ENCODE data around the gene APLNR. TPM values are rescaled to one million over a fixed set of nuclear protein-coding genes. Genes with fewer than 3 reads are reported as not detected.

Gene APLNR
- total and polyA plus RNA-seq, 2 of the 4 experiments (the other 2 are of a cell fraction): not detected

DNA sequence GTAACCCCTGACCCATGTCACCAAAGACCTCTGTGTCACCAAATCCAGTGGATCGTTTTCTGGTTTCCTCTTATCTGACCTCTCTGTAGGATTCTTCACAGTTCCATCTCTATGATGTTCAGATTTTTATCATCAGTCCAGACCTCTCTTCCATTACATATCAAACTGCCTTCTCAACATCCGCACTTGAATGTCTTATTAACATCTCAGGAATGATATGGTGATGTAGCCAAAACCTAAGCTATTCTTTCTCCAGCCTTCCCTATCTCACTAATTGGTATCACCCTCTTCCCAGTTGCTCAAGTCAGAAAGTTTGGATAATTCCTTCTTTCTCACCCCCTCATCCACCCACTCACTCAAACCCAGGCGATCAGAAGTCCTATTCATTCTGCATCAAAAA is 13.4 kb downstream of the APLNR start:
- H3K9me1 ChIP-seq (ENCODE audit: insufficient read depth, low read length): peaks cover 9% of the 10 kb centered on the region; the same call in 1 of the 2 replicates
- dilution Hi-C loops (cut with HindIII; ENCODE audit: low sequenced_read_pairs, unreplicated experiment) (no loop called here), intact Hi-C loops (cut with micrococcal nuclease) (no loop called here), in situ Hi-C loops (cut with MboI; ENCODE audit: low sequenced_read_pairs) (no loop called here)
- no peak overlapping the region for H3K4me2 ChIP-seq (ENCODE audit: low read depth, low read length)
- ChIA-PET POLR2A (ENCODE audit: unreplicated experiment) (no interaction called here), CTCF (interaction anchor here (1.0 to 1.7 kb wide), 2 partner anchors 26 kb away, joined by 3 to 5 read pairs; no protein-coding TSS in a partner anchor)
- H3K27me3 ChIP-seq (ENCODE audit: control insufficient read depth, insufficient read depth, low read length): no peaks in the 10 kb centered on the region; the same call in 1 of the 2 replicates
- H4K20me1 ChIP-seq (ENCODE audit: insufficient read depth, low read length): no peaks in the 10 kb centered on the region
- H2BK15ac ChIP-seq (ENCODE audit: low read depth, low read length): no peak overlapping the region
- 0 out of 2 replicates have a peak overlapping the region, but pooled peaks have one; percentile 23 for H4K91ac ChIP-seq (ENCODE audit: insufficient read depth, low read depth, low read length)
- no TSS peak for BruUV-seq (replicated peaks)
- H2BK20ac ChIP-seq (ENCODE audit: low read depth, low read length): peak overlapping the region; percentile 33; the same call in 1 of the 2 replicates
- H3K4me3 ChIP-seq (ENCODE audit: insufficient read depth, low read depth, low read length): no peak overlapping the region
- 62% methylated on average over 2 of the region's 3 CpGs; no CpG with 5 or more reads in 1 of the 2 experiments for WGBS, 2 experiments (ENCODE audit: extremely low coverage in 2 of 2, insufficient read length in 1 of 2)
- no peak overlapping the region for H2BK5ac ChIP-seq (ENCODE audit: low read depth, low read length, poor library complexity, severe bottlenecking)
- no peak overlapping the region for H3K23ac ChIP-seq (ENCODE audit: low read depth, low read length)
- H3K18ac ChIP-seq (ENCODE audit: low read depth, low read length): no peak overlapping the region
- H3K9ac ChIP-seq (ENCODE audit: low read depth, low read length): no peak overlapping the region
- H3K14ac ChIP-seq (replicated peaks; ENCODE audit: low read depth, low read length): no peak overlapping the region
- no peaks in the 10 kb centered on the region for H3K79me1 ChIP-seq (ENCODE audit: low read depth in 1 of 2, low read length in 2 of 2)
- H2AK5ac ChIP-seq (ENCODE audit: low read depth, low read length): no peak overlapping the region; the same call in 1 of the 2 replicates
- ATAC-seq (ENCODE audit: low read depth) (no peak; the same call in 1 of the 2 replicates), DNase-seq (peak; percentile 23)
- H3K9me3 ChIP-seq (ENCODE audit: control insufficient read depth, insufficient read depth, low read length): no peaks in the 10 kb centered on the region
- H2AFZ ChIP-seq (replicated peaks; ENCODE audit: low read length, poor library complexity): no peak overlapping the region
- H3K4me1 ChIP-seq (ENCODE audit: control insufficient read depth, insufficient read depth, low read length): peaks cover 3% of the 10 kb centered on the region
- H3K56ac ChIP-seq (ENCODE audit: extremely low read depth, insufficient read depth, low read length): no peak overlapping the region
- no peaks in the 10 kb centered on the region for H3K36me3 ChIP-seq (ENCODE audit: control insufficient read depth, insufficient read depth, low read length)
- no peak overlapping the region for H3K27ac ChIP-seq (ENCODE audit: insufficient read depth, low read length)
- H2AK9ac ChIP-seq (replicated peaks; ENCODE audit: low read depth, low read length, poor library complexity): no peak overlapping the region
- peak overlapping the region; percentile 62; the same call in 1 of the 2 replicates for H2BK120ac ChIP-seq (ENCODE audit: low read depth, low read length)
- no peak overlapping the region for H4K5ac ChIP-seq (ENCODE audit: low read depth, low read length)
- peak overlapping the region; percentile 38; the same call in 1 of the 2 replicates for H3K4ac ChIP-seq (ENCODE audit: low read depth, low read length)
- no peak for TF ChIP-seq MAZ (IDR thresholded peaks at IDR 0.05; ENCODE audit: borderline replicate concordance, low read depth, low read length)
- TF ChIP-seq, protein P1, sequence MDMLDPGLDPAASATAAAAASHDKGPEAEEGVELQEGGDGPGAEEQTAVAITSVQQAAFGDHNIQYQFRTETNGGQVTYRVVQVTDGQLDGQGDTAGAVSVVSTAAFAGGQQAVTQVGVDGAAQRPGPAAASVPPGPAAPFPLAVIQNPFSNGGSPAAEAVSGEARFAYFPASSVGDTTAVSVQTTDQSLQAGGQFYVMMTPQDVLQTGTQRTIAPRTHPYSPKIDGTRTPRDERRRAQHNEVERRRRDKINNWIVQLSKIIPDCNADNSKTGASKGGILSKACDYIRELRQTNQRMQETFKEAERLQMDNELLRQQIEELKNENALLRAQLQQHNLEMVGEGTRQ (IDR thresholded peaks at IDR 0.05; ENCODE audit: low read depth, low read length): no peak
- no peak for TF ChIP-seq MXI1 (IDR thresholded peaks at IDR 0.05; ENCODE audit: borderline replicate concordance, low read depth, low read length)
- no peak for TF ChIP-seq RCOR1 (IDR thresholded peaks at IDR 0.05; ENCODE audit: insufficient replicate concordance, low read length)
- no peak for TF ChIP-seq MAFK (IDR thresholded peaks at IDR 0.05; ENCODE audit: low read depth, low read length)
- no peak for TF ChIP-seq RAD21 (IDR thresholded peaks at IDR 0.05; ENCODE audit: low read length)
- no peak for TF ChIP-seq CEBPB (IDR thresholded peaks at IDR 0.05; ENCODE audit: low read depth, low read length)
- no peak for TF ChIP-seq CHD1 (IDR thresholded peaks at IDR 0.05; ENCODE audit: low read depth, low read length)
- no peak for TF ChIP-seq BHLHE40 (IDR thresholded peaks at IDR 0.05; ENCODE audit: low read depth, low read length)
- TF ChIP-seq FOS (IDR thresholded peaks at IDR 0.05; ENCODE audit: low read depth, low read length): no peak
- no peak for TF ChIP-seq SMC3 (IDR thresholded peaks at IDR 0.05; ENCODE audit: low read depth, low read length)
- TF ChIP-seq RFX5 (IDR thresholded peaks at IDR 0.05; ENCODE audit: low read depth, low read length): no peak
- TF ChIP-seq POLR2A (IDR thresholded peaks at IDR 0.05; ENCODE audit: low read depth, low read length): no peak
- TF ChIP-seq, protein P2, sequence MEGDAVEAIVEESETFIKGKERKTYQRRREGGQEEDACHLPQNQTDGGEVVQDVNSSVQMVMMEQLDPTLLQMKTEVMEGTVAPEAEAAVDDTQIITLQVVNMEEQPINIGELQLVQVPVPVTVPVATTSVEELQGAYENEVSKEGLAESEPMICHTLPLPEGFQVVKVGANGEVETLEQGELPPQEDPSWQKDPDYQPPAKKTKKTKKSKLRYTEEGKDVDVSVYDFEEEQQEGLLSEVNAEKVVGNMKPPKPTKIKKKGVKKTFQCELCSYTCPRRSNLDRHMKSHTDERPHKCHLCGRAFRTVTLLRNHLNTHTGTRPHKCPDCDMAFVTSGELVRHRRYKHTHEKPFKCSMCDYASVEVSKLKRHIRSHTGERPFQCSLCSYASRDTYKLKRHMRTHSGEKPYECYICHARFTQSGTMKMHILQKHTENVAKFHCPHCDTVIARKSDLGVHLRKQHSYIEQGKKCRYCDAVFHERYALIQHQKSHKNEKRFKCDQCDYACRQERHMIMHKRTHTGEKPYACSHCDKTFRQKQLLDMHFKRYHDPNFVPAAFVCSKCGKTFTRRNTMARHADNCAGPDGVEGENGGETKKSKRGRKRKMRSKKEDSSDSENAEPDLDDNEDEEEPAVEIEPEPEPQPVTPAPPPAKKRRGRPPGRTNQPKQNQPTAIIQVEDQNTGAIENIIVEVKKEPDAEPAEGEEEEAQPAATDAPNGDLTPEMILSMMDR (conservative IDR thresholded peaks at IDR 0.05; ENCODE audit: low read depth, low read length): no peak
- TF ChIP-seq, protein P3, sequence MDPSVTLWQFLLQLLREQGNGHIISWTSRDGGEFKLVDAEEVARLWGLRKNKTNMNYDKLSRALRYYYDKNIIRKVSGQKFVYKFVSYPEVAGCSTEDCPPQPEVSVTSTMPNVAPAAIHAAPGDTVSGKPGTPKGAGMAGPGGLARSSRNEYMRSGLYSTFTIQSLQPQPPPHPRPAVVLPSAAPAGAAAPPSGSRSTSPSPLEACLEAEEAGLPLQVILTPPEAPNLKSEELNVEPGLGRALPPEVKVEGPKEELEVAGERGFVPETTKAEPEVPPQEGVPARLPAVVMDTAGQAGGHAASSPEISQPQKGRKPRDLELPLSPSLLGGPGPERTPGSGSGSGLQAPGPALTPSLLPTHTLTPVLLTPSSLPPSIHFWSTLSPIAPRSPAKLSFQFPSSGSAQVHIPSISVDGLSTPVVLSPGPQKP (IDR thresholded peaks at IDR 0.05; ENCODE audit: borderline replicate concordance, low read depth, low read length): no peak
- TF ChIP-seq NFE2L2 (IDR thresholded peaks at IDR 0.05; ENCODE audit: low read depth, low read length): no peak
- H4K8ac ChIP-seq (ENCODE audit: low read depth in 2 of 2, low read length in 2 of 2): no peak overlapping the region

Measured in IMR-90 (cell line).